ENCODE data around the gene DCAF4. TPM values are rescaled to one million over a fixed set of nuclear protein-coding genes. Genes with fewer than 3 reads are reported as not detected.
"Not testable (repeated sequence)": the region's sequence is repeated elsewhere in the genome, so short reads cannot be mapped to it uniquely, and the experiment has no call there.

DCAF4 gene
- total RNA-seq, 1 donor from 2014 or later: 14.2 TPM

- no peaks in the 10 kb centered on the region for H3K27me3 ChIP-seq
- H3K27ac ChIP-seq: no peak overlapping the region
- no peak for DNase-seq (ENCODE audit: extremely low spot score in 2 of 2)
- peaks cover 0 to 13% of the 10 kb centered on the region in 2 donors for H3K36me3 ChIP-seq
- no peaks in the 10 kb centered on the region for H3K4me1 ChIP-seq
- H3K4me3 ChIP-seq: no peak overlapping the region
- TF ChIP-seq CTCF (IDR thresholded peaks at IDR 0.05) (no peak), POLR2AphosphoS5 (IDR thresholded peaks at IDR 0.05; ENCODE audit: insufficient read depth in 1 of 2, low read depth in 1 of 2) (no peak), POLR2A (IDR thresholded peaks at IDR 0.05) (no peak)
- no peaks in the 10 kb centered on the region for H3K9me3 ChIP-seq
- intact Hi-C loops (cut with DNase I): no loop called here
These were observed 21.3 kb downstream of the DCAF4 start for GRCh38 chr14:72947366-72948160.

GRCh38 chr14:72948481-72949138, 22.3 kb downstream of the DCAF4 start:
- Histone ChIP-seq H3K4me3 (no peak overlapping the region), H3K27ac (no peak overlapping the region), H3K36me3 (peaks cover 0 to 4% of the 10 kb centered on the region in 2 donors), H3K9me3 (no peaks in the 10 kb centered on the region), H3K27me3 (no peaks in the 10 kb centered on the region), H3K4me1 (no peaks in the 10 kb centered on the region)
- TF ChIP-seq CTCF (IDR thresholded peaks at IDR 0.05) (peak; percentile 47 to 82 (median 59)), POLR2AphosphoS5 (IDR thresholded peaks at IDR 0.05; ENCODE audit: insufficient read depth in 1 of 2, low read depth in 1 of 2) (no peak), POLR2A (IDR thresholded peaks at IDR 0.05) (no peak)
- DNase-seq (ENCODE audit: extremely low spot score in 2 of 2): no peak
- intact Hi-C loops (cut with DNase I): no loop called here

GRCh38 chr14:72952171-72952570, 25.9 kb downstream of the DCAF4 start:
- intact Hi-C loops (cut with DNase I): no loop called here

GRCh38 chr14:72956741-72957140, 30.5 kb downstream of the DCAF4 start:
- H3K4me3 ChIP-seq; H3K27me3 ChIP-seq; H3K9me3 ChIP-seq; intact Hi-C loops (cut with DNase I); H3K27ac ChIP-seq; DNase-seq (ENCODE audit: extremely low spot score in 2 of 2); H3K4me1 ChIP-seq: not testable (repeated sequence)
- peaks cover 0 to 31% of the 10 kb centered on the region in 2 donors for H3K36me3 ChIP-seq

More at GRCh38 chr14:72952171-72952570, 25.9 kb downstream of the DCAF4 start:
- no peaks in the 10 kb centered on the region for H3K27me3 ChIP-seq
- no peak for DNase-seq (ENCODE audit: extremely low spot score in 2 of 2)
- no peak for TF ChIP-seq CTCF (IDR thresholded peaks at IDR 0.05)
- no peak for TF ChIP-seq POLR2AphosphoS5 (IDR thresholded peaks at IDR 0.05; ENCODE audit: insufficient read depth in 1 of 2, low read depth in 1 of 2)
- TF ChIP-seq POLR2A (IDR thresholded peaks at IDR 0.05): no peak
- H3K4me1 ChIP-seq: no peaks in the 10 kb centered on the region
- peaks cover 0 to 9% of the 10 kb centered on the region in 2 donors for H3K36me3 ChIP-seq
- H3K27ac ChIP-seq: no peak overlapping the region
- no peaks in the 10 kb centered on the region for H3K9me3 ChIP-seq
- H3K4me3 ChIP-seq: no peak overlapping the region

GRCh38 chr14:72957213-72957612, 30.9 kb downstream of the DCAF4 start:
- Histone ChIP-seq H3K4me3 (no peak overlapping the region), H3K27ac (no peak overlapping the region), H3K36me3 (peaks cover 0 to 31% of the 10 kb centered on the region in 2 donors), H3K9me3 (no peaks in the 10 kb centered on the region), H3K4me1 (no peaks in the 10 kb centered on the region), H3K27me3 (no peaks in the 10 kb centered on the region)
- TF ChIP-seq POLR2AphosphoS5 (IDR thresholded peaks at IDR 0.05; ENCODE audit: insufficient read depth in 1 of 2, low read depth in 1 of 2) (no peak), CTCF (IDR thresholded peaks at IDR 0.05) (no peak), POLR2A (IDR thresholded peaks at IDR 0.05) (no peak)
- no peak for DNase-seq (ENCODE audit: extremely low spot score in 2 of 2)
- intact Hi-C loops (cut with DNase I): no loop called here
